Measurements from ENCODE around the gene CBARP.
A peak's percentile ranks its signal among the peaks of the same experiment; 100 is the strongest.

The CBARP gene

DNA sequence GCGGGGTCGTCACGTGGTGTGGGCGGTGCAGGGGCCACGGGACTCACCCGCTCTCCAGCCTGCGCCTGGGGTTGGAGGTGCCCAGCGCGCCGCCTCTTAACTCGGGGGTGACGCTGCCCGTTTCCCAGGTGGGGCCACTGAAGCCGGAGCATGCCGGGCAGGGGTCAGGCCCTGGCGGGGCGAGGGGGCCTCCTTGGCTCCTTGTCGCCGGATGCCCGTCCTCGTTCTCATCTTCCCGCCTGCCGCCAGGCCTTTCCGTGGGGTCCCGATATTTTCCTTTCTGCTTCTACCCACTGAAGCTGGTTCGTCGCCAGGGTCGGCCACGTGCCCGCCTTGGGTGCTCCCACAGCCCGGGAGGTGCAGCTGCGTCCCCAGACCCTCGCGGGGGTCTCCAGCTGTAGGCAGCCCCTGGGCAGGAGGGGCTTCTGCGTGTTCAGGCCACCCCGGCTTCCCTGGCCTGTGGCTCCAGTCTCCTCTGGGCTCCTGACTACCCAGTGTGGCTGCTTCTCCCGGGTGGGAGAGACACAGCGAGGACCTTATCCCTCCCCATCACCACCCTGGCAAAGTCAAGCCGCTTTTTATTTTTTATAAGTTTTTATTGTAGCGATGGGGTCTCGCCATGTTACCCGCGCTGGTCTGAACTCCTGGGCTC is 38.3 kb upstream of the CBARP start:
- DNase-seq: no peak

DNA sequence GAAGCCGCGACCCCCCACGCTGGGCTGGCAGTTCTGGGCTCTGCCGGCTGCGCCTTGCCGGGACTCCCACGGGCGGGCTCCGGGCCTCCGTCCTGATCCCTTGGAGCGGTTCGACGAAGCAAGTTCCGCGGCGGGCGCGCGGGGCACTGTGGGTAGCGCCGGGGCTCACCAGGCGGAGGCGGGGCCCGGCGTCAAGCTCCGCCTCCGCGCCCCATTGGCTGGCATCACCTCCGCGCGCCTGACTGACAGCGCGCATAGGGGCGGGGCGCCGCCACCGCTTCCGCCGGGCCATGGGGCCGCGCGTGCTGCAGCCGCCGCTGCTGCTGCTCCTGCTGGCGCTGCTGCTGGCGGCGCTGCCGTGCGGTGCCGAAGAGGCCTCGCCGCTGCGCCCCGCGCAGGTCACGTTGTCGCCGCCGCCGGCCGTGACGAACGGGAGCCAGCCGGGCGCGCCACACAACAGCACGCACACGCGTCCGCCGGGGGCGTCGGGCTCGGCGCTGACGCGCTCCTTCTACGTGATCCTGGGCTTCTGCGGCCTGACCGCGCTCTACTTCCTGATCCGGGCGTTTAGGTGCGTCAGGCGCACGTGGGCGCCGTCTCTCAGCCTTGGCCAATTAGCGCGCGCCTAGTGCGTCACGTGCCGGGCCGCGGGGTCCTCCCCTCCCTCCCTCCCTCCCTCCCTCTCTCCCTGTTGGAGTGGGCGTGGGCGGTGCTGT is 37.6 kb upstream of the CBARP start, which contains the start of gene FAM174C:
Gene FAM174C (plus strand): TSS at position 271 of the 716 bp plus-strand sequence. CDS start 20 bp downstream, at position 291.
- peak; percentile 90 for DNase-seq

DNA sequence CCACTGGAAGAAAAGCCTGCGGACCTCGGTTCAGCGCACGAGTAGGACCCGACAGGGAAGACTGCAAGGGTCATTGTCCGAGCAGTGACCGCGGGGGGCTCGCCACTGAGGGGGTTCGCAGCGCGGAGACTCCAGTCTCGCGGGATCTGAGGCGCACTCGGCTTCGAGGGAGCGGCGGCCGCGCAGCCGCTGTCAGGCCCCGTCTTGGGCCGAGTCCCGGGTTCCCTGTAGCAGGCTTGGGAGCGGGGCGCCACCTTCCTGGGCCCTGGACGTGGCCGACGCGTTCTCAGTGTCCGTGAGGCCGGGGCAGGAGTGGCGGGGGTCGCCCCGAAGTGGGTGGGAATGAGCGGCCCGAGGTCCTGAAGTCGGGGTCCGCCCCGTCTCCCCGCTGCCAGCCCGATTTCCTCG is 37.1 kb upstream of the CBARP start:
- DNase-seq: no peak

DNA sequence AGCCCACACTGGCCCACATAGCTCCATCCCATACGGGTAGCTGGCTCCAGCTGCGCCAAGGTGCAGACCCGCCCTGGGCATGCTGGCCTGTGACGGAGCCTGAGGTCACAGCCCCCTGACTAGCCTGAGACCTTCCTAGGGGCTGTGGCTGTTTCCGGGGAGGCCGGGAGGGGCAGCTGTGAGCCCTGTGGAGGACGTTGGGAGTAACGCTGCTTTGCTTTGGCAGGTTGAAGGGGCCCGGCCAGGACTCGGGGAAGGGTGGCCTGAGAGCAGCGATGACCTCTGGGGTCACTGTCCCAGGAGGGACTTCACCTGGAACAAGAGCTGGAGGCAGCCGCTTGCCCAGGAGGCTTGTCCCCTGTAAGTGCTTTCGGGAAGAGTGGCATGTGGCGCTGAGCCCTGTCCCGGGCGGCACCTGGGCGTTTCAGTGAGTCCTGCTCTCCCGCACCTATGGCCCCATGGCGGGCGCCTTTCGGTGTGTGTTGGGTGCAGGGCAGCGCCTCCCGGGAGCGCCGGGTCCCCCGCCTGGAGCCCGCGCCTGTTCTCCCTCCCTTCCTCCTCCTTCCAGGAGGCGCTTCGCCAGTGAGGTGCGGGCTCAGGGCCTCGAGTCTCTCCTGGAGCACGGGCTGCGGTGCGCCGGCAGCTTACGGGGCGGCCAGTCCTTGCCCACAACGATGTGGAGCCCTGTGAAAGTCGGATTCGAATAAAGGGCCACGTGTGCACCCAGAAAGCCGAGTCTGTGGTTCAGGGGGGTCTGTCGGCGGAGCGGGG is 36.5 kb upstream of the CBARP start:
- DNase-seq: no peak

DNA sequence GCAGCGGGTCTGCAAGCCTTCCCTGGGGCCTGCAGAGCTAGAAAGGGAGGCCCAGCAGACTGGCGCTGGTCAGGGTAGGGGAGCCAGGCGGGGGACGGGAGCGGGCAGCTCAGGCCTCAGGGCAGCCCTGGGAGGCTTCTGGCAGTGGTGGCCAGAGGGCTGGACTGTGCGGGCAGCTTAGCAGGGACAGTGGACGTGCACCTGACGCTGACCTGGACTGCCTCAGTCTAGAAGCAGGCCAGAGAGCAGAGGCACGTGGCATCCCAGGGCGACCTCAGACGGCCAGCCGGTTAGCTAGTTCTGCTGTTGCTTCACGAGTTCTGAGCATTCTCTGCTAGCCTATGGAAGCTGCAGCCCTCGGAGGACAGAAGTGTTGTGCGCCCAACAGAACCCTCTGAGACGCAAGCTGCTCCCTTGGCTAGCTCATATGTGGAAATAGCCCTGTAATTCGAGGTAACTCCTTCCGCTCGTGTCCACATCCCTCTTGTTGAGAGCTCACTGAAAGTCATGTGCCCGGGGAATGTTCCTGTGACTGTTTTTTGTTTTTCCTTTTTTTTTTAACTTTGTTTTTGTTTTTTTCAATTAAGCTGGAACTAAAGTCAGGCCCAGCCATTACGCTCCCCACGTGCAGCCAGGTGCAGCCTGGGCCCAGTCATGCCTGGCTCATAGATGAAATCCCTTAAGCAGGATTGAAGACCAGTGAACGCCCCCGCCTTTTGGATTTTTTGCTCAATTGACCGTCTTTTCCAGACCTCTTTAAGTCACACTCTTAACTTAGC is 35.6 kb upstream of the CBARP start:
- no peak for DNase-seq

DNA sequence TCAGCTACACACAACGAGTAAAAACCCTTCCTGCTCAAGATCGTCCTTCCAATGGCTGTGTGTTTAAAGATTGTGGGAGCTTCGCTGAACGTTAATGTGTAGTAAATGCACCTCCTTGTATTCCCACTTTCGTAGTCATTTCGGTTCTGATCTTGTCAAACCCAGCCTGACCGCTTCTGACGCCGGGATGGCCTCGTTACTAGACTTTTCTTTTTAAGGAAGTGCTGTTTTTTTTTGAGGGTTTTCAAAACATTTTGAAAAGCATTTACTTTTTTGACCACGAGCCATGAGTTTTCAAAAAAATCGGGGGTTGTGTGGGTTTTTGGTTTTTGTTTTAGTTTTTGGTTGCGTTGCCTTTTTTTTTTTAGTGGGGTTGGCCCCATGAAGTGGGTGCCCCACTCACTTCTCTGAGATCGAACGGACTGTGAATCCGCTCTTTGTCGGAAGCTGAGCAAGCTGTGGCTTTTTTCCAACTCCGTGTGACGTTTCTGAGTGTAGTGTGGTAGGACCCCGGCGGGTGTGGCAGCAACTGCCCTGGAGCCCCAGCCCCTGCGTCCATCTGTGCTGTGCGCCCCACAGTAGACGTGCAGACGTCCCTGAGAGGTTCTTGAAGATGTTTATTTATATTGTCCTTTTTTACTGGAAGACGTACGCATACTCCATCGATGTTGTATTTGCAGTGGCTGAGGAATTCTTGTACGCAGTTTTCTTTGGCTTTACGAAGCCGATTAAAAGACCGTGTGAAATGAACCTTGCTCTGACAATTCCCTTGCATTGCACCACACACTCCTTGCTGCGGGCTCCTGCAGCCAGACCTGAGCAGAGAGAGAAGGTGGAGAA is 34.8 kb upstream of the CBARP start:
- no peak for DNase-seq

DNA sequence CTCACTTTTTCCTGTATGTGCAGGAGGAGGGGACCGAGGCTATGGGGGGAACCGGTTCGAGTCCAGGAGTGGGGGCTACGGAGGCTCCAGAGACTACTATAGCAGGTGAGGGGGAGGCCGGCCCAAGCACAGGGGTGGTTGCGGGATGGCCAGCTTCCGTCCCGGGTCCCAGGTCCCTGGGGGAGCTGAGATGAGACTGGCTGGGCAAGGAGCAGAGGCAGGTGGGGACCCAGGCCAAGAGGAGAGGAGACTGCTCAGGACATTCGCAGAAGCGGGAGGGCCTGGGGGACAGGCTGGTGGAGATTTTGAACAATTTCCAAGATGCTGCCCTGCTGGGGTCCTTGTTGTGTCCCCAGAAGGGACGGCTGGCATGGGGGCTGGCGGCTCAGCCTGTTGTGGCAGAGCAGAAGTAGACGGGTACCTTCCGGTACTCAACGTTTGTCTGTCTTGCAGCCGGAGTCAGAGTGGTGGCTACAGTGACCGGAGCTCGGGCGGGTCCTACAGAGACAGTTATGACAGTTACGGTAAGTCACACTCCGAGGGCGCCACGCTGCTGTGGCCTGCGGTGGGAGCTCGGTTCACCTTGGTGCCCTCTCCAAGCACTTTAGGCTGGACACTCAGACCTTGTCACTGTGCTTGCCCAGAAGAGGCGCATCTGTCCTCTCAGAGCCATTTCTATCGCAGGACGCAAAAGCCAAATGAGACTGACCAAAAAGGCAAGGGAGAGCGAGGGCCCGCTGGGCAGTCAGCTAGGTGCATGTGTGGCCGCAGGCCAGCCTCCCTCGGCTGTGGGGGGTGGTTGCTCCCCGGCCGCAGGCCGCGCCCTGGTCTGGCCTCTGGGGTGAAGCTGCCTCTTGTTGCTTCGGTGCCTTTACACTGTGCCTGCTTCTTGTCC is 34.0 kb upstream of the CBARP start:
- DNase-seq: no peak

DNA sequence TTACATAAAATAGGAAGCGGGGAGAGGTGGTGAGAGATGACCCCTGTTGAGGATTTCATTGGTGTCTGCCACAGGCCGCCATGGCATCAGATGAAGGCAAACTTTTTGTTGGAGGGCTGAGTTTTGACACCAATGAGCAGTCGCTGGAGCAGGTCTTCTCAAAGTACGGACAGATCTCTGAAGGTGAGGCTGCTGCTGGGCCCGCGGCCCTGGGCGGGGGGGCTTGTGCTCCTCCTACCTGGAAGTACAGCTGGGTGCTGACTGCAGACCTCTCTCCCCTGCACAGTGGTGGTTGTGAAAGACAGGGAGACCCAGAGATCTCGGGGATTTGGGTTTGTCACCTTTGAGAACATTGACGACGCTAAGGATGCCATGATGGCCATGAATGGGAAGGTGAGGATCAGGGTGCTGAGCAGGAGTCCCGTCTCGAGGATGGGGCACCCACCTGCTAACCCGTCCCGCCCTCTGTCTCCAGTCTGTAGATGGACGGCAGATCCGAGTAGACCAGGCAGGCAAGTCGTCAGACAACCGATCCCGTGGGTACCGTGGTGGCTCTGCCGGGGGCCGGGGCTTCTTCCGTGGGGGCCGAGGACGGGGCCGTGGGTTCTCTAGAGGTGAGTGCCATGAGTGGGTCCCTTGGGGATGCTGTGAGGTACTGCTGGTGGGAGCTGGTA is 33.2 kb upstream of the CBARP start:
- DNase-seq: no peak

DNA sequence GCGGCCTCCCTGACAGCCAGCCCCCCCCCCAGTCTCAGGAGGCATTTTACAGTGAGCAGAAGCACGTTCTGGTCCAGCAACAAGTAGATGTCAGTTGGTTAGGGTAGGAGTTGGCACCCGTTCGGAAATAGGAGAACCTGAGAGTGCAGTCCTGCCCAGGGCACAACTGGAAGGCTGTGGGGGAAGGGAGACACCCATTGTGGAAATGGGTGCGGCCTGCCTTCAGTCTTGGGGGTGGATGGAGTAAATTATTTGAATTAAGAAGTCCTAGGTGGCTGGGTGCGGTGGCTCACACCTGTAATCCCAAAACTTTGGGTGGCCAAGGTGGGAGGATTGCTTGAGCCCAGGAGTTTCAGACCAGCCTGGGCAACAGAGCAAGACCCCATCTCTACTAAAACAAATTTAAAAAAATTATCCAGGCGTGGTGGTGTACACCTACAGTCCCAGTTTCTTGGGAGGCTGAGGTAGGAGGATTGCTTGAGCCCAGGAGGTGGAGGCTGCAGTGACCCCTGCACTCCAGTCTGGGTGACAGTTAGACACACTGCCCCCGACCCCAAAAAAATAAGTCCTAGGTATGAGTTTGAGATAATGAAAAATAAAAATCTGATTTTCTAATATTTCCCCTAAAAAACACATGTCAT is 32.5 kb upstream of the CBARP start:
- DNase-seq: no peak

DNA sequence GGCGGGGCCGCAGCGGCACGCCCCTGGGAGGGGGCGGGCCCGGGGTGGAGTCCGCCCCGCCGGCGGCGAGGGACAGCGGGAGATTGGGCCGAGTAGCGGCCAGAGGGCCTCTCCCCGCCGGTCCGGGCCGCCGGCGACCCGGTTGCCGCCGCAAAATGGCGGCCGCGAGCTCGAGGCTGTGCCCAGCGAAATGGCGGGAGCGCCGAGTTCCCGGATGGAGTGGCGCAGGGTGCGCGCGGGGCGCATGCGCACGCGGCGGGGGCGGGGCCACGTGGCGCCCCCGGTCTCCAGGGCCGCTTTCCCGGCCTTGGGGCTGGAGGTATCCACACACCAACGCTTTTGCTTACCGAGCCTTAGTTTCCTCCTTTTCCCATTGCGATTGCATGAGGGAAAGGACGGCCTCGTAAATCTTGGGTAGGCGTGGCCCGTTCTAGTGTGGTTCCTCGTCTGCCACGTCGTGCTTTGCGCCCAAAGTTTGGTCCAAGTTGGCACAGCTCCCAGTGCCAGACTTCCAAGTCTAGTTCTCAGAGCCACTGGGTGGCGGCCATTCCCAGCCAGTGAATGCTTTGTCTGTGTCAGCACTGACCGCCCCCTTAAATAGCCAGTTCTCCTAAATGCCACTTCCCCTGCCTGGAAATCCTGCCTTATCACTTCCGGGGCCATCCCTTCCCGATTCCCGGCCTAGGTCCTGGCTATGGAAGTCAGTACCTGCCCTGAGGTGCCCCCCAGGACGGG is 31.8 kb upstream of the CBARP start:
- DNase-seq: peak; percentile 84

DNA sequence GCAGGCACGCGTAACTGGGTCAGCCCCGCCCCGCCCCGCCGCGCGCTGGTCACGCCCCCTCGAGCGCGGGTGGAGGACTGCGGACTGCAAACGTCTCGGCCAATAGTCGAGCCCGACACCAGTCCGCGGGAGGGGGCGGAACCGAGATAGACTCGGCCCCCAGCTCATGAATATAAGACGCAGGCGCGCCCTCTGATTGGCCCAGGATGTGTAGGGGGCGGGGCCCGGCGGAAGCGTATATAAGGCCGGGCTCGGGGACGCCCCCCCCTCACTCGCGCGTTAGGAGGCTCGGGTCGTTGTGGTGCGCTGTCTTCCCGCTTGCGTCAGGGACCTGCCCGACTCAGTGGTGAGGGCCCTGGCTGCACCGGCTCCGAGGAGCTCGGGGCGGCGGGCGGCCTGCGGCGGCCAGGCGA is 31.3 kb upstream of the CBARP start, which contains the start of gene CIRBP:
Gene CIRBP (plus strand): TSS at position 268 of the 413 bp plus-strand sequence. CDS start 1,602 bp downstream, outside the sequence.
- DNase-seq: peak; percentile 90

DNA sequence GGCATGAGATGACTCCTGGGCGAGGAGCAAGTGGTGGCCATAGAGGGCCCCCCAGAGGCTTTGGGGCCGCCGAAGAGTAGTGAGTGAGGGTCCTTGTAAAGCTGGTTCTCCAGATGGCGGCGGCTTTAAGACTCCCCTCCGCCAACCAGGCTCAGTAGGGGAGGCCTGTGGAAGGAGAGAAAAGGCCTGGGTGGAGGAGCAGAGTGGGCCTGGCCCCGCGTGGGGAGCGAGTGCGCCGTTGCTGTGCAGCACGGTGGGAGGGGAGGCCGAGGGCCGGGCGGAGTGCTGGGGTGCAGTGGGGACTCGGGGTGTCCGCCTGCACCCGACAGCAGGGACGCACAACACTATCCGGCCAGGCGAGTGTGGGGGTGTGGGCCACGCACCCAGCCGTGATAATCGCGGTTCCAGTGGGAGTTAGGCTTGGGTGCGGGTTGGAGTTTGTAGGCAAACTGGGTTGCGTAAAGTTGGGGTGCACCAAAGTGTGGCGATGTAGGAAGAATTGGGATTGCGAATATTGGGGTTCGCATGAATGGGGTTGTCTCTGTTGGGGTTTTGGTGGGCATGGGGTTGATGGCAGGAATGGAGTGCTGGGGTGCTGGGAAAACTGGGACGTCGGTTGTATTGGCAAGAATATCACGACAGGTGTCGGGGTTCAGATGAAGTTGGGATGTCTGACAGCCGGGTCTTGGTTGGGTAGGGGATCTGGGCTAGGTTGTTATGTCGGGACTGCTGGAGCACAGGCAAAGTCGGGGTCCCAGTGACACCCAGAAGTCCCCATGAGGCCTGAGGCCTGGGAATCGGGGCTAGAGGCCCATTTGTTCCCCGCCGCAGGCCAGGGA is 30.6 kb upstream of the CBARP start:
- DNase-seq: peak; percentile 49

DNA sequence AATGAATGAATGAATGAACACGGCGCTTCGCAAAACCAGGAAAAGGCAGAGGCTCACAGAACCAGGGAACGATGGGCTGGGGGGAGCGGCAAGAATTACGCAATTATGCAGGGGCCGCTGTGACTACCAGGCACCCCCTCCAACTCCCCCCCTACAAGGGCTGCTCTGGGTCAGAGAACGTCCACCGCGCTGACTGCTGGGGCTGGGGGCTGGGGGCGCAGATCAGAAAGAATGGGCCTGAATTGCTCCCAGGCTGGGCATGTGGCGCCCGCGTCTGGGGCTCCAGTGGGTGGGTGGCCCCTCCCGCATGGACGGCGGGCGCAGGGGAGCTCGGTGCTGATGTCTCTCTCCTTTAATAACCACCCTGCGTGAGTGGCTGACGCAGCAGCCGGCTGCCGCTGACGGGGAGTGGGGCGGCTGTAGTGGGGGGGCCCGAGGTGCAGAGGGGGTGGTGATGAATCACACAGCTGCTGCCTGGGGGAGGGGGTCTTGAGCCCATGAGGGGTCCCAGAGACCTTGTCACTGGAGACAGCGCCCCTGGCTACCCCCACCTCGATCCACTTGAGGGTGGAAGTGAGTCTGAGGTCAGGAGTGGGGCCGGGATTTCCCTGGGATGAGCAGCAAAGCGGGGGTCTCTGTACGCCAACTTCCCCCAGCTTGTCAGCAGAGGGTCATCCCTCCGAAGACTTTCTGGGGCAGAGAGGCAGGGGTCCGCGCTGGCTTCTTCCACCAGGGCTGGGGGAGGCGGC is 29.8 kb upstream of the CBARP start:
- DNase-seq: no peak

DNA sequence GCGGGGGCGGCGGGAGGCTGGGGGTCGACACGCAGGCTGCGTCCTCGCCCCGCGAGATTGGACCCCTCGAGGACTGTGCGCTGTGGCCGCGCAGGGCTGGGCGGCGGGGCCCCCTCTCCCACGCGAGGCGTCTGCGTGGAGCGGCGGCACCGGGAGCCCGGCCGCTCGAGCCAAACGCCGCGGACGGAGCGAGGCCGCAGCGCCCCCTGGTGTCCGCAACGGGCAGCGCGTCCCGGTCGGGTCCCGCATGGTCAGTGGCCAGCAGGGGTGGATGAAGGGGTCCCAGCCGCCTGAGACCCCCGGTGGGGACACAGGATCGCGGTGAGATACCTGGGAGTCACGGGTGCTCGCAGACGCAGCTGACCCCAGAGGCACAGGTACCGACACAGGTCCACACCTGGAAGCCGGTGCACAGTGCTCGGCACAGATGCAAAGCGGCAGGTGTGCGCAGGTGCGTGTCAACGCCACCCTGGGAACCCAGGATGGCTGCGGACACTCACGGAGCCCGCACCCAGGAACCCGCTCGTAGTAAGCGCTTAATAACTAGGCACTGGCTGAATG is 29.2 kb upstream of the CBARP start:
- DNase-seq: no peak

DNA sequence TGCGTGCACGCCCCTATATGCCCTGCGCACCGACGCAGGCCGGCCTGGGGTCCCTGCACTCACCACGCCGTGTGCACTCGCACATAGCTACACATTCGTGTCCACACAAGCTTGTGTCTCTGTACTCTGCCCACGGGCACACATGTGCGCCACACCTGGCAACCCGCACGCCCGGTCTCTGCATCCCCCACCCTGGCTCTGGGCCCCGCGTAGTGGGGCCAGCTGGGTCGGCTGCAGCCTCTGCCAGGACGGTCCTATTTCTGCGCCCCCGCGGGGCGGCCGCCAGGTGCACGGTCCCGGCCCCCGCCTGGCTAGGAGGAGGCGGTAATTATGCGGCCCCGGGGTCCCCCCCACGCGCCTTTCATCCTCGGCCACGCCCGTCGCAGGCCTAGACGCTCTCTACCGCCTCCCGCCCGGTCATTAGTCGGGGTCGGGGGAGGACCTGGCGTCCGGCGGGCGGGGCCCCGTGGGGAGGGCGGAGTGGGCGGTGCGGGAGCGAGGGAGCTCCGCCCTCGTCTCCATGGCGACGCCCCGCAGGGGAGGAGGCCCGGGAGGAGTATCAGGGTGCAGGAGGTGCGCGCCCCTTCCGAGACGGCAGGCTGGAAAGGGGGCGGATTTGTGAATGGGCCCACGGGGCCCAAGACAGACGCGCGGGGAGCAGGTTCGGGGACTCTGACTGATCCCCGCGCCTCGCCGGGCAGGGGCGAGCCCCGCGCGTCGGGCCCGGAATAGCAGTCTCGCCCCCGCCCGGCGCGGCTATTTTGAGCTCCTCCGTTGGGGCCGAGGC is 28.5 kb upstream of the CBARP start:
- peak; percentile 95 for DNase-seq

All from right kidney (tissue), 1 donor.